NT2/D1 (cell line): ENCODE results near the gene COA1.

Experiments used
- YY1 ChIP-seq: IDR thresholded peaks from 2 replicates; pipeline ENCODE4 v1.6.1; 2011; ENCODE audit not compliant: insufficient read length, insufficient read depth
- ZNF274 ChIP-seq: IDR thresholded peaks from 2 replicates; pipeline ENCODE4 v1.6.1; 2011; ENCODE audit warnings: mild to moderate bottlenecking, low read depth, low read length

- TF ChIP-seq ZNF274 (no peak), YY1 (no peak)
Measured at GRCh38 chr7:43769281-43769680, 40.0 kb upstream of the COA1 start.
